Endothelial cell of umbilical vein (primary cell): ENCODE results near the gene DAO. TPM values are rescaled to one million over a fixed set of nuclear protein-coding genes. Genes with fewer than 3 reads are reported as not detected.

Experiments used
- BruUV-seq: library from RNA; stranded (reverse); fragments of 400-500 nt; replicated peaks from 2 replicates; lab custom pipeline; 2021; lab: Mats Ljungman, UMichigan
- CTCF ChIA-PET: fragments of 300-600, 350-600 bp; sonication (Branson Sonifier 250); formaldehyde crosslinking; loops from one replicate; lab custom pipeline; 2021; ENCODE audit warnings: antibody characterized with exemption, inconsistent platforms; lab: Charles Lee
- POLR2A ChIA-PET: fragments of 300-600, 350-600 bp; sonication (Branson Sonifier 250); formaldehyde crosslinking; loops from one replicate; lab custom pipeline; 2021; ENCODE audit warnings: antibody characterized with exemption, inconsistent platforms; lab: Charles Lee
- DNase-seq: peaks from one replicate; pipeline ENCODE4 v3.0.0-alpha.2; 2011; ENCODE audit warnings: low read depth, low spot score
- FAIRE-seq: peaks from 2 replicates; lab custom pipeline; 2011; peaks lifted over from hg19 to GRCh38; lab: Jason Lieb, UNC
- H2AFZ ChIP-seq: 2 replicates; pipeline ENCODE4 v1.6.0; 2012; ENCODE audit warnings: low read depth, low read length, control low read depth, inconsistent platforms
- H3K27ac ChIP-seq: 2 replicates; pipeline ENCODE4 v1.5.1; 2011; ENCODE audit warnings: low read depth, mild to moderate bottlenecking, control low read depth, low read length, moderate library complexity; ENCODE audit not compliant: insufficient read depth
- H3K27me3 ChIP-seq, 2 experiments: 2 replicates each; pipeline versions ENCODE4 v1.6.0 to v1.6.1; 2011; ENCODE audit warnings: low read length in 2 of 2, mixed read lengths in 1 of 2; ENCODE audit not compliant: control insufficient read depth in 2 of 2, insufficient read depth in 2 of 2
- H3K36me3 ChIP-seq, 2 experiments: 2 replicates in 1 of 2; 3 replicates in 1 of 2; pipeline ENCODE4 v1.5.1; 2011; ENCODE audit warnings: low read length in 2 of 2, mild to moderate bottlenecking in 1 of 2, moderate library complexity in 1 of 2; ENCODE audit not compliant: control insufficient read depth in 2 of 2, insufficient read depth in 2 of 2; ENCODE audit errors: extremely low read depth in 1 of 2
- H3K4me1 ChIP-seq: 3 replicates; pipeline ENCODE4 v1.5.1; 2011; ENCODE audit warnings: mild to moderate bottlenecking, low read length; ENCODE audit not compliant: control insufficient read depth, insufficient read depth; ENCODE audit errors: extremely low read depth
- H3K4me2 ChIP-seq: 2 replicates; pipeline ENCODE4 v1.6.1; 2011; ENCODE audit warnings: low read length, control low read depth, mixed read lengths; ENCODE audit not compliant: insufficient read depth
- H3K4me3 ChIP-seq, 3 experiments: fragments of 200-600 bp in 1 of 3; sonication (generic), shearing (Covaris generic) in 1 of 3; replicated peaks in 1 of 3; 2 replicates each; pipeline ENCODE4 v1.5.1; 2011 to 2016; ENCODE audit warnings: control low read depth in 3 of 3, low read length in 3 of 3, mild to moderate bottlenecking in 2 of 3, inconsistent platforms in 1 of 3, low read depth in 1 of 3, moderate library complexity in 1 of 3; ENCODE audit not compliant: insufficient read depth in 1 of 3
- H3K79me2 ChIP-seq: 2 replicates; pipeline ENCODE4 v1.6.0; 2012; ENCODE audit warnings: low read length, inconsistent platforms; ENCODE audit not compliant: control insufficient read depth, insufficient read depth
- H3K9ac ChIP-seq: replicated peaks from 2 replicates; pipeline ENCODE3; 2011; ENCODE audit warnings: low read length, control low read depth; ENCODE audit not compliant: insufficient read depth; ENCODE audit errors: extremely low read depth
- H3K9me1 ChIP-seq: replicated peaks from 3 replicates; pipeline ENCODE4 v1.6.0; 2011; ENCODE audit warnings: mild to moderate bottlenecking, low read length; ENCODE audit not compliant: control insufficient read depth, insufficient read depth; ENCODE audit errors: extremely low read depth
- H3K9me3 ChIP-seq: replicated peaks from 2 replicates; pipeline ENCODE4 v1.5.1; 2012; ENCODE audit warnings: low read length, inconsistent platforms; ENCODE audit not compliant: control insufficient read depth, insufficient read depth
- H4K20me1 ChIP-seq: replicated peaks from 2 replicates; pipeline ENCODE3; 2011; ENCODE audit warnings: mild to moderate bottlenecking, low read length; ENCODE audit not compliant: control insufficient read depth, insufficient read depth; ENCODE audit errors: extremely low read depth
- CTCF ChIP-seq, 2 donors: IDR thresholded peaks; 1 replicate in 1 of 2; 2 replicates in 1 of 2; pipeline ENCODE4 v1.5.1; 2011; ENCODE audit warnings: low read length in 2 of 2, mild to moderate bottlenecking in 2 of 2, moderate library complexity in 2 of 2, control low read depth in 1 of 2, inconsistent platforms in 1 of 2, low read depth in 1 of 2; ENCODE audit not compliant: insufficient read depth in 1 of 2; ENCODE audit errors: extremely low read depth in 1 of 2
- EZH2 ChIP-seq: IDR thresholded peaks from 2 replicates; pipeline ENCODE4 v1.6.1; 2012; ENCODE audit warnings: borderline replicate concordance, low read depth, mild to moderate bottlenecking, moderate library complexity, low read length, inconsistent platforms; ENCODE audit not compliant: severe bottlenecking
- FOS ChIP-seq: IDR thresholded peaks from 2 replicates; pipeline ENCODE4 v1.6.1; 2011; ENCODE audit warnings: mild to moderate bottlenecking, low read length, moderate library complexity, borderline replicate concordance; ENCODE audit not compliant: insufficient read depth
- GATA2 ChIP-seq: IDR thresholded peaks from 2 replicates; pipeline ENCODE4 v1.7.0; 2011; ENCODE audit warnings: low read depth, mild to moderate bottlenecking, moderate library complexity, mixed read lengths, low read length; ENCODE audit not compliant: insufficient read length, insufficient read depth
- JUN ChIP-seq: IDR thresholded peaks from 2 replicates; pipeline ENCODE4 v1.6.1; 2011; ENCODE audit warnings: borderline replicate concordance, low read depth; ENCODE audit not compliant: insufficient read length, insufficient read depth
- MAX ChIP-seq: IDR thresholded peaks from 2 replicates; pipeline ENCODE4 v1.6.1; 2011; ENCODE audit not compliant: insufficient read depth, insufficient read length
- MYC ChIP-seq: IDR thresholded peaks from one replicate; pipeline ENCODE4 v1.6.1; 2011; ENCODE audit warnings: mild to moderate bottlenecking, low read depth, low read length
- POLR2A ChIP-seq: IDR thresholded peaks from 2 replicates; pipeline ENCODE4 v1.6.1; 2012; ENCODE audit warnings: low read depth, mild to moderate bottlenecking, control low read depth, low read length
- POLR2AphosphoS5 ChIP-seq: IDR thresholded peaks from 2 replicates; pipeline ENCODE4 v1.6.1; 2012; ENCODE audit warnings: low read depth, mild to moderate bottlenecking, control low read depth, low read length, moderate library complexity; ENCODE audit not compliant: insufficient read depth
- dilution Hi-C: fragments of 300-500 bp; cut with MboI; formaldehyde crosslinking; loops from one replicate; pipeline ENCODE4 v1.15.0; 2019; ENCODE audit warnings: low sequenced_read_pairs; ENCODE audit not compliant: extremely low pct_ligation_motif_present
- intact Hi-C: fragments of 100-400 bp; cut with micrococcal nuclease; formaldehyde crosslinking; loops from one replicate; pipeline ENCODE4 v1.10.0; 2022
- polyA plus RNA-seq, 4 experiments: library from polyadenylated mRNA; depleted of rRNA in 3 of 4; stranded (reverse) in 3 of 4; unstranded in 1 of 4; fragments of >200 nt; gene quantifications; 2 replicates each; pipeline versions ENCODE4 v1.2.1 to v1.2.3, GENCODE V29; 2011 to 2012; ENCODE audit warnings: missing spikeins in 1 of 4
- total RNA-seq: library from RNA; stranded (reverse); gene quantifications from 2 replicates; pipeline ENCODE4 v1.2.3, GENCODE V29; 2021

Gene DAO
- total and polyA plus RNA-seq, 2 donors (not counting 3 experiments of a cell fraction or from before 2014, with no cell fraction given) = not detected

GRCh38 chr12:108849660-108850059, 30.2 kb upstream of the DAO start:
- Histone ChIP-seq H3K36me3 (peaks cover 21 to 28% of the 10 kb centered on the region in 2 experiments), H3K9me3 (no peaks in the 10 kb centered on the region), H3K27me3 (no peaks in the 10 kb centered on the region), H3K4me2 (no peak overlapping the region), H3K9ac (no peak overlapping the region), H3K9me1 (no peaks in the 10 kb centered on the region), H2AFZ (no peak overlapping the region), H3K4me3 (no peak overlapping the region), H3K27ac (no peak overlapping the region), H4K20me1 (no peaks in the 10 kb centered on the region), H3K4me1 (peaks cover 39% of the 10 kb centered on the region), H3K79me2 (peaks cover 60% of the 10 kb centered on the region)
- FAIRE-seq (no peak), DNase-seq (no peak)
- no TSS peak for BruUV-seq
- intact Hi-C loops (loop anchor here (5.0 kb wide), 3 partner anchors 202 to 613 kb away; partner anchors contain the start of gene FICD), dilution Hi-C loops (loop anchor here (25.0 kb wide), 1 partner anchor 187 kb away; no protein-coding TSS in a partner anchor)
- TF ChIP-seq FOS (no peak), EZH2 (no peak), JUN (no peak), MAX (no peak), GATA2 (no peak), MYC (no peak), POLR2A (no peak), CTCF (IDR thresholded peaks at IDR 0.05; ENCODE audit: extremely low read depth in 1 of 2, insufficient read depth in 1 of 2, low read depth in 1 of 2, low read length in 2 of 2) (no peak), POLR2AphosphoS5 (no peak)
- POLR2A ChIA-PET = interaction anchor here (0.5 to 5.0 kb wide), 6 partner anchors 11 to 188 kb away, joined by 3 to 53 read pairs (median 14); no protein-coding TSS in a partner anchor
- CTCF ChIA-PET = interaction anchor here (1.7 to 5.3 kb wide), 7 partner anchors 10 to 185 kb away, joined by 3 to 67 read pairs (median 18); no protein-coding TSS in a partner anchor
